SK-N-MC (cell line): ENCODE results near the gene TMEM14A.

Experiments used
- EZH2 ChIP-seq: fragments of 200-600 bp; sonication (generic); IDR thresholded peaks from one replicate; pipeline ENCODE4 v1.6.1; 2017; ENCODE audit warnings: antibody characterized with exemption
- FOXP2 ChIP-seq: optimal IDR thresholded peaks from 2 replicates; pipeline ENCODE3; 2011; ENCODE audit warnings: mild to moderate bottlenecking, moderate library complexity; ENCODE audit not compliant: insufficient read depth; ENCODE audit errors: extremely low read length, control extremely low read depth
- POLR2AphosphoS5 ChIP-seq: IDR thresholded peaks from 2 replicates; pipeline ENCODE4 v1.6.1; 2012; ENCODE audit warnings: mild to moderate bottlenecking, low read depth, low read length, borderline replicate concordance

DNA sequence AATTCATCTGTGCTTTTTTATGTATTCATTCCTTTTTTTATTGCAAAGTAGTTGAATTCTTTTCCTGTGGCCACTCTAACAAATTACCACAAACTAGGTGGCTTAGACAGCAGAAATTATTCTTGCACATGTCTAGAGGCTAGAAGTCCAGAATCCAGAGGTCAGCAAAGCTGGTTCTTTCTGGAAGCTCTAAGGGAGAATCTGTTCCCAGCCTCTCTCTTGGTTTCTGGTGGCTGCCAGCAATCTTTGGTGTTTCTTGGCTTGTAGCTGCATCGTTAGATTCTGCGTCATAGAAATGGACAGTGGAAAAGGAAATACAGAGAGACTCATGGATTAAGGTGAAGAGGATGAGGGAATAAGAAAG is 53.1 kb downstream of the TMEM14A start:
- TF ChIP-seq POLR2AphosphoS5 (no peak), EZH2 (no peak), FOXP2 (no peak)
